GM06990 (cell line): ENCODE measurements around the gene SPTBN1.
A peak's percentile ranks its signal among the peaks of the same experiment; 100 is the strongest.

ENCODE experiments used
- DNase-seq: peaks from one replicate; pipeline ENCODE4 v3.0.0-alpha.2; 2011; ENCODE audit not compliant: insufficient read length; ENCODE audit errors: extremely low read depth
- H3K27me3 ChIP-seq: replicated peaks from 2 replicates; pipeline ENCODE4 v1.6.0; 2011; ENCODE audit warnings: low read length; ENCODE audit not compliant: control insufficient read depth, insufficient read depth
- H3K36me3 ChIP-seq: 2 replicates; pipeline ENCODE4 v1.5.1; 2011; ENCODE audit warnings: low read length; ENCODE audit not compliant: control insufficient read depth, insufficient read depth
- H3K4me3 ChIP-seq: replicated peaks from 2 replicates; pipeline ENCODE4 v1.5.1; 2011; ENCODE audit warnings: low read depth, mild to moderate bottlenecking, control low read depth, low read length
- CTCF ChIP-seq: IDR thresholded peaks from 2 replicates; pipeline ENCODE4 v1.5.1; 2011; ENCODE audit warnings: low read length, control low read depth, mild to moderate bottlenecking, inconsistent platforms; ENCODE audit not compliant: insufficient read depth, poor library complexity, severe bottlenecking

Gene SPTBN1

DNA sequence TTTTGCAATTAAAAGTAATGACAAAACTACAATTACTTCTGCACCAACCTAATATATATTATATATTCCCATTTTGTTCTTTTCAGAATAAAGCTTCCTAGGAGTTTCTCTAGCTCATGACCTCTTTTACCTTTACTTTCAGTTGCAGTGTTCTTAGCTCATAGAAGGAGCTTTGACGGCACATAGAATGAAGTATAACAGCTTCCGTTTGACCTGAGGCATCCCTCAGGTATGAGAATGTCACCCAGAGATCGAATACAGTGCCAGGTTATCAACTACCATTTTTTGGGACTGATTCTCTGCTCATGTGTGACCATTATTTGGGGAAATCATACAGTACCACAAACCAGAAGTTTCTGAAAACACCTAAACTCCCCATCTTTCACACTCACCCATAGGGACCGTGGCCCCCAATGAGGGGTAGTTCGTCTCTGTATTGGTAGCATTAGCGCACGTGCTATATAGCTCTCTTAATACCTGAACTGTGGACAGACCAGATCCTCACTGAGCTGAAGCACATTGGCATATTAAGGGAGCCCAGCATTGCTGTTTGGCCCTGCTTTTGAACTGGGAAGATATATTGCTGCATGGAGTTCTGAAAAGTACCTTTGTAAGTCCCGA is 123.0 kb downstream of the SPTBN1 start:
- H3K27me3 ChIP-seq, result no peaks in the 10 kb centered on the region
- no peak for DNase-seq
- no peaks in the 10 kb centered on the region for H3K36me3 ChIP-seq
- TF ChIP-seq CTCF, result no peak
- H3K4me3 ChIP-seq, result peak overlapping the region; percentile 39

GRCh38 chr2:54579682-54580620 is 123.8 kb downstream of the SPTBN1 start:
- H3K27me3 ChIP-seq, result no peaks in the 10 kb centered on the region
- peak; percentile 54 for DNase-seq
- peak overlapping the region; percentile 39 for H3K4me3 ChIP-seq
- no peaks in the 10 kb centered on the region for H3K36me3 ChIP-seq
- TF ChIP-seq CTCF, result no peak

DNA sequence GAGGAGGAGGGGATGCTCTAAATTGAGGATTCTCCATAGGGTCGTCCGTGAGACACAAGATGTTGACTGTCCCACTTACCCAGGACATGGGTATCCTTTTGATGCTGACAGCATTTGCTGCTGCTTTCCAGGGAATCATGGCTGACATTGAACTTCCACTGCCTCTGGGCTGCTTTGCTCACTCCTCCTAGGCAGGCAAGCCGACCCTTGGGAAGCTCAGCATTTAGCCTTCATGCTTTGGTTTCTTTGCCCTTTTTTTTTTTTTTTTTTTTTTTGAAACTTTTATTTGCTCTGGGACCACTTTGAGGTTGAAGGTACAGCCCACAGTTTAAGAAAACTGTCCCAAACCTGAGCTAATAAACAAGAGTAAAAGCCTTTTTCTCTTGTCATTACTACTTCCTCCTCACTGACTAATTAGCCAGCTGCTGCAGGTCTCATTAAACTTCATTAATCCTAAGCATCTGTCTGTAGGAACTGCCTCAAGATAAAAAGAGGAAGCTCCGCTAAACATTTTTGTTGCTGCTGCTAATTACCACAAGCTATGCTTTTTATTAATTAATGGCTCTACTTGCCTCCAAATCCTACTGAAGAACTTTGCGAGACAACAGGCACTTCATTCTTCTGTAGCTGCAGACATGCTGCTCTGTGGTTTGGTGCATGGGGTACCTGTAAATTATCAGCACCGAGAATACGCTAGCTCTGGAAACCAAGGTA is 125.4 kb downstream of the SPTBN1 start:
- Histone ChIP-seq H3K27me3 (no peaks in the 10 kb centered on the region), H3K4me3 (peak overlapping the region; percentile 34; the same call in 1 of the 2 replicates), H3K36me3 (no peaks in the 10 kb centered on the region)
- DNase-seq, result peak; percentile 65
- TF ChIP-seq CTCF, result no peak

DNA sequence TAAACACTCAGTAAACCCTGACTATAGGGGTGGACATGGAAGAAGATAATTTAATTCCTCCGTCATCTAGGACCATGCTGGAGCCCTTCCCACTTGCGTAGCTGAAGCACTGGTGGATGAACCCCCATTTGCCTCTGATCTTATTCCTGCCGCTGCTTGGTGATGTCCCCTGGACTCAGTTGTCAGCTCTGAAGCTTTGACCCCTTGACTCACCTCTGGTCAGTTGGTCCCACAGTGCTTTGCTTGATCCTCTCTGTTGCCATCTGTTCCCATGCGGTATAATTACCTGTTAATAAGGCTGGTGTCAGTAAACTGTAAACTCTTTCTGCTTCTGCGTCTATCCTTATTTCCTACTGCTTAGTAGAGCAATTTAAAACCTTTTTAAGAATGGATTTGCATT is 126.9 kb downstream of the SPTBN1 start:
- no peaks in the 10 kb centered on the region for H3K27me3 ChIP-seq
- DNase-seq, result no peak
- H3K4me3 ChIP-seq, result no peak overlapping the region
- TF ChIP-seq CTCF, result no peak
- H3K36me3 ChIP-seq, result no peaks in the 10 kb centered on the region

DNA sequence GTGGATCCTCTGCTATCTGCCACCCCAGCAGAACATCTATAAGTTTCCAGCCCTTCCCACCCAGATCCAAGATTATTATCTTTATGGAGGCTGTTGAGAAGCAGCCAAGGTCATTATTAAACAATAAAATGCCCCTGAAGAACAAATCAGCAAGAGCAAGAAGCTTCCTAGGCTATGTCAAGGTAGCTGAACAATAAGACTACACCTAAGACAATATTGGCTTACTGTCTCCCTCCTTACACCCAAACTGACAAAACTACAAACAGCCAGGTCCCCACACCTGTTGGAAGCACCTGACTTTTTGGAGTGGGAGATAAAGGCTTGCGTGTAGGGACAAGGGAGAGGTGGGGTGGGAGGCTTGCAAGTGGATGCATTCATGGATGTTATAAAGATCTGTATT is 128.5 kb downstream of the SPTBN1 start:
- no peak for DNase-seq

More for the DNA sequence above, 128.5 kb downstream of the SPTBN1 start:
- no peaks in the 10 kb centered on the region for H3K36me3 ChIP-seq
- no peak for TF ChIP-seq CTCF
- no peak overlapping the region for H3K4me3 ChIP-seq
- no peaks in the 10 kb centered on the region for H3K27me3 ChIP-seq
